GM21619 (cell line): ENCODE data around the gene MEF2B.

Experiments
- ATAC-seq: cut with Tn5 transposase; IDR thresholded peaks from one replicate; pipeline ENCODE4 v1.9.1; 2021; ENCODE audit not compliant: unreplicated experiment

Gene MEF2B

GRCh38 chr19:19170053-19170872 lies at the start of gene MEF2B:
Gene MEF2B (minus strand): TSS chr19:19170263. CDS start chr19:19150735, 19,528 bp downstream.
- peak; percentile 78 for ATAC-seq

GRCh38 chr19:19218911-19219310 lies 48.8 kb upstream of the MEF2B start:
- no peak for ATAC-seq

- ATAC-seq: no peak
Measured at GRCh38 chr19:19217099-19217498, 47.0 kb upstream of the MEF2B start.

GRCh38 chr19:19215792-19216191 lies 45.7 kb upstream of the MEF2B start:
- no peak for ATAC-seq

- no peak for ATAC-seq
Measured at GRCh38 chr19:19214892-19215291, 44.8 kb upstream of the MEF2B start.

GRCh38 chr19:19214159-19214490 lies 44.1 kb upstream of the MEF2B start:
- no peak for ATAC-seq

- no peak for ATAC-seq
Measured at GRCh38 chr19:19213426-19214158, 43.5 kb upstream of the MEF2B start.

GRCh38 chr19:19212916-19213315 lies 42.9 kb upstream of the MEF2B start:
- ATAC-seq: no peak

- no peak for ATAC-seq
Measured at GRCh38 chr19:19211499-19212420, 41.7 kb upstream of the MEF2B start, which contains the start of gene NCAN. Gene NCAN (plus strand): TSS chr19:19211958. CDS start chr19:19216954, 4,996 bp downstream.

GRCh38 chr19:19209372-19209771 lies 39.3 kb upstream of the MEF2B start:
- no peak for ATAC-seq

- ATAC-seq: no peak
Measured at GRCh38 chr19:19207637-19208572, 37.8 kb upstream of the MEF2B start.

GRCh38 chr19:19206938-19207337 lies 36.9 kb upstream of the MEF2B start:
- ATAC-seq: no peak

GRCh38 chr19:19205416-19206410 lies 35.6 kb upstream of the MEF2B start:
- ATAC-seq: no peak

- ATAC-seq: no peak
Measured at GRCh38 chr19:19204181-19204580, 34.1 kb upstream of the MEF2B start.

GRCh38 chr19:19203012-19203856 lies 33.2 kb upstream of the MEF2B start, which contains the start of gene NR2C2AP:
Gene NR2C2AP (minus strand): TSS chr19:19203414. CDS start chr19:19203060, 354 bp downstream.
- ATAC-seq: peak; percentile 74

GRCh38 chr19:19202707-19203011 lies 32.6 kb upstream of the MEF2B start:
- ATAC-seq: peak; percentile 14

- no peak for ATAC-seq
Measured at GRCh38 chr19:19201697-19202630, 31.9 kb upstream of the MEF2B start.
